ENCODE measurements around the gene NCKAP1.

NCKAP1 gene

DNA sequence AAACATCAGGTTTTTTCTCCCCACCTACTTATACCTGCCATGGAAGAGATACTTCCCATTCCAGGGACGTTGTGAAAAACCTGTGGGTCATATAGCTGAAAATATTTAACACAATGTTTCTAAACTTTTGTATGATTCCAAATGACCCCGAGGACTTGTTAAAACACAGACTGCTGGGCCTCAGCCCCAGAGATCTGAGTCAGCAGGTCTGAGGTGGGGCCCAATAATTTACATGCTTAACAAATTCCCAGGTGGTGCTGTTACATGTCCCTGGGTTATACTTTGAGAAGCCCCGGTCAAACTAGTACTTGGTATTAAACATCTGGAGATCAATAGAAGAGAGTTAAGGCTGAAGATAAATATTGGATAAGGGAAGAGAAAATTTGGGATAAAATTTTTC lies 100.4 kb downstream of the NCKAP1 start:
- TF ChIP-seq, protein P1, sequence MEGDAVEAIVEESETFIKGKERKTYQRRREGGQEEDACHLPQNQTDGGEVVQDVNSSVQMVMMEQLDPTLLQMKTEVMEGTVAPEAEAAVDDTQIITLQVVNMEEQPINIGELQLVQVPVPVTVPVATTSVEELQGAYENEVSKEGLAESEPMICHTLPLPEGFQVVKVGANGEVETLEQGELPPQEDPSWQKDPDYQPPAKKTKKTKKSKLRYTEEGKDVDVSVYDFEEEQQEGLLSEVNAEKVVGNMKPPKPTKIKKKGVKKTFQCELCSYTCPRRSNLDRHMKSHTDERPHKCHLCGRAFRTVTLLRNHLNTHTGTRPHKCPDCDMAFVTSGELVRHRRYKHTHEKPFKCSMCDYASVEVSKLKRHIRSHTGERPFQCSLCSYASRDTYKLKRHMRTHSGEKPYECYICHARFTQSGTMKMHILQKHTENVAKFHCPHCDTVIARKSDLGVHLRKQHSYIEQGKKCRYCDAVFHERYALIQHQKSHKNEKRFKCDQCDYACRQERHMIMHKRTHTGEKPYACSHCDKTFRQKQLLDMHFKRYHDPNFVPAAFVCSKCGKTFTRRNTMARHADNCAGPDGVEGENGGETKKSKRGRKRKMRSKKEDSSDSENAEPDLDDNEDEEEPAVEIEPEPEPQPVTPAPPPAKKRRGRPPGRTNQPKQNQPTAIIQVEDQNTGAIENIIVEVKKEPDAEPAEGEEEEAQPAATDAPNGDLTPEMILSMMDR (IDR thresholded peaks at IDR 0.05; ENCODE audit: insufficient read depth, low read depth, low read length, missing control alignments): no peak
- no peak overlapping the region for H3K4me3 ChIP-seq (ENCODE audit: low read length)
- DNase-seq (ENCODE audit: low read depth): peak; percentile 81

DNA sequence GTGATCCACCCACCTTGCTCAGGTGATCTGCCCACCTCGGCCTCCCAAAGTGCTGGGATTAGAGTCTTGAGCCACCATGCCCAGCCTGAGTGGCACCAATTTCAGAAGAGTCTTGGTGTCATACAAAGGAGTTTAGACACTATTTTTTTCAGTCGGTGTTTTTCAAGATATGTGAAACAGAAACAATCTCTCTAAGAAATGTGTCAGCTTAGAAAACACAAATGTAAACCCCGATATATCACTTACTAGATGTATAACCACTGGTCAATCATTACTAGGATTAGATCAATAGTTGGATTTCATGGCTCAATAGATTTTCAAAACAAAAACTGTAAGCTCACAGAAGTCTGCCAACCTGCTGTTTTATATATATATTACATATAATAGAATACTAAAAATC lies 104.6 kb downstream of the NCKAP1 start:
- H3K4me3 ChIP-seq (ENCODE audit: low read length): no peak overlapping the region
- TF ChIP-seq, protein P1 (IDR thresholded peaks at IDR 0.05; ENCODE audit: insufficient read depth, low read depth, low read length, missing control alignments): no peak
- DNase-seq (ENCODE audit: low read depth): no peak

DNA sequence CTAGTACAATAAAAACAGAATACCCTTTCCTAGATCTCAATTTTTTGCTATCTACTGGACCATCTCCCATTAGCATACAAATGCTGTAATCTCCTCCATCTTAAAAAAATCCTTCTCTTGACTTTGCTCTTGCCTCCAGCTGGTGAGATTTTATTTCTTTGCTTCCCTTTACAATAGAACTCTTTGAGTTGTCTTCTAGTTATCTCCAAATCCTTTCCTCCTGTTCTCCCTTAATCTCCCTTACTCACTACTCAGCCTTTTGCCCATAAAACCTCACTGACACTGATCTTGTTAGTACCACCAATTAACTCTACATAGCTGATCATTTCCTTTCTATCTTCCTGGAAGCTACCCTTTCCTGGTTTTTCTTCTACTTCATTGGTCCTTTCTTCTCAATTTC lies 108.3 kb downstream of the NCKAP1 start:
- DNase-seq (ENCODE audit: low read depth): no peak
- TF ChIP-seq, protein P1 (IDR thresholded peaks at IDR 0.05; ENCODE audit: insufficient read depth, low read depth, low read length, missing control alignments): no peak
- no peak overlapping the region for H3K4me3 ChIP-seq (ENCODE audit: low read length)

DNA sequence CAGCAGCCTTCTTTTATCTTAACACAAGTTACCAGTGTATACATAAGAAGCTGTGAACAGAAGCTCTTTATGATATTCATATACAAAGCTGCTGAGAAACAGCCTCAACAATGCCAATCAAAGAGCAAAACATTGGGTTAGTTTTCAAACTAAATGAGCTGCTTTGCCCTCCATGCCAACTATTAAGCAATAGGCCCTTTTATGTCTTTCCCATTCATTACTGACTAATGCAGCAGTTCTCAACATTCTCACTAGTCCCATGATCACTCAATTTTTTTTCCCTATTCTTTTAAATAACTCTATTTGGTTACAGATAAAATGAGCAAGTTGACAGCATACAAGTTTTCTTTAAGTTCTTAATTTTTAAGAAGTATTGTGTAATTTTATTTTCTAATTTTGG lies 114.0 kb downstream of the NCKAP1 start:
- TF ChIP-seq, protein P1 (IDR thresholded peaks at IDR 0.05; ENCODE audit: insufficient read depth, low read depth, low read length, missing control alignments): no peak
- H3K4me3 ChIP-seq (ENCODE audit: low read length): no peak overlapping the region
- peak; percentile 60 for DNase-seq (ENCODE audit: low read depth)

DNA sequence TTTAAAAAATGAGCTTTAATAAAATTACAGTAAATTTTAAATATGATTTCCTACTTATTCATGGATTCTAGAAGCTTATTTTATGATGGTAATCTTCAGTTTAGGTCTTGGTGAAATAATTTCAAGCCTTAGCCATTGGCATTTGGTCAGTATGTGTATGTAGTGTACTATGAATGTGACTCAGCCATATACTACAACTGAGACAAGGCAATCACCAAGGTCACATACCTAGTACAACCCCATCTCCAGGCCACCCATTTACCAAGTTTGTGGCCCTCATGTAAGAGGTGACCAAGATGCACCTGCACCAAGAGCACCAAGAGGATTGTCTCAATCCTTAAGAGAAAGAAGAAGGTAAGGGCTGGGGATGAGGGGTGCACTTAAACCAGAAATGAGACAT lies 117.0 kb downstream of the NCKAP1 start:
- no peak for DNase-seq (ENCODE audit: low read depth)
- TF ChIP-seq, protein P1 (IDR thresholded peaks at IDR 0.05; ENCODE audit: insufficient read depth, low read depth, low read length, missing control alignments): no peak
- no peak overlapping the region for H3K4me3 ChIP-seq (ENCODE audit: low read length)

DNA sequence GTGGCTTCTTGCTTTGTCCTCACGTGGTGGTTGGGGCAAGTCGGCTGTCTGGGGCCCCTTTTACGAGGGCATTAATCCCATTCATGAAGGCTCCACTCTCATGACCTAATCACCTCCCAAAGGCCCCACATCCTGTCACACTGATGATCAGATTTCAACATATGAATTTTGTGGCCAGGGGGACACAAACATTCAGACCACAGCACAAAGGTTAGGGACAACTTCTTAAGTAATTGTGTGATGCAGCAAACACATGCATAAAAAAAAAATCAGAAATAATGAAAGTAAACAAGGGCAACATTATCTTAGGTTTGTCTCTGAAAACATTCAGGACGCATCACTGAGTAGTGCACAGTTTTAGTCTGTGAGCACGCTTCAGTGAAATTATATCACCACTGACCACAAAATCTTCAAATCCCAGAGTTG lies 117.6 kb downstream of the NCKAP1 start:
- no peak overlapping the region for H3K4me3 ChIP-seq (ENCODE audit: low read length)
- TF ChIP-seq, protein P1 (IDR thresholded peaks at IDR 0.05; ENCODE audit: insufficient read depth, low read depth, low read length, missing control alignments): no peak
- no peak for DNase-seq (ENCODE audit: low read depth)

DNA sequence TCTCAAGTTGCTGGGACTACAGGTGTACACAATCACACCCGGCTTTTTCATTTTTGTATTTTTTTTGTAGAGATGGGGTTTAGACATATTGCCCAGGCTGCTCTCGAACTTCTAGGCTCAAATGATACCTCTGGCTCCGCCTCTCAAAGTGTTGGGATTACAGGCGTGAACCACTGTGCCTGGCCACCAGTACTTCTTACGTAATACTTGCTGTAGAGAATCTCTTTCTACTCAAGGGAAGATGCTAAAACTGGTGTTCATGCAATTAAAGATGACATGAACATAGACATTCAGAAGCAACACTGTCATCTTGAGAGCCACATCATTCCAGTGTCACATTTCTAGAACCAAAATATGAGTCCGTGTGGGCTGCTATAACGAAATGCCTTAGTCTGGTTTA lies 118.2 kb downstream of the NCKAP1 start:
- TF ChIP-seq, protein P1 (IDR thresholded peaks at IDR 0.05; ENCODE audit: insufficient read depth, low read depth, low read length, missing control alignments): no peak
- H3K4me3 ChIP-seq (ENCODE audit: low read length): no peak overlapping the region

More for the DNA sequence above, 118.2 kb downstream of the NCKAP1 start:
- no peak for DNase-seq (ENCODE audit: low read depth)

Measured in epithelial cell of esophagus (primary cell).